ENCODE measurements around the gene AKAP8L. TPM values are rescaled to one million over a fixed set of nuclear protein-coding genes. Genes with fewer than 3 reads are reported as not detected.

The AKAP8L gene
- total RNA-seq, 1 experiment from 2014 or later, result 231 TPM

GRCh38 chr19:15379083-15379998 is 39.4 kb downstream of the AKAP8L start, which contains the start of gene AKAP8 (continued):
- TF ChIP-seq E2F5 (CRISPR knock-in tag; IDR thresholded peaks at IDR 0.05) (peak; percentile 52; the same call in 1 of the 2 replicates), JUN (CRISPR knock-in tag; IDR thresholded peaks at IDR 0.05) (no peak; the same call in 1 of the 2 replicates), ATF2 (CRISPR knock-in tag; IDR thresholded peaks at IDR 0.05; ENCODE audit: borderline replicate concordance, low read depth) (no peak), OVOL2 (CRISPR knock-in tag; IDR thresholded peaks at IDR 0.05; ENCODE audit: borderline replicate concordance) (no peak), ZNF138 (CRISPR knock-in tag; conservative IDR thresholded peaks at IDR 0.05) (no peak)

- Mint-ChIP-seq H3K4me1 (peaks cover 29% of the 10 kb centered on the region), H3K4me3 (peak overlapping the region; percentile 99), H3K9me3 (no peaks in the 10 kb centered on the region), H3K36me3 (no peaks in the 10 kb centered on the region; the same call in 1 of the 2 replicates), H3K27me3 (ENCODE audit: low read depth) (no peaks in the 10 kb centered on the region), H3K27ac (peak overlapping the region; percentile 95)
- ATAC-seq (no peak), DNase-seq (ENCODE audit: low spot score) (no peak)
- no peak for TF ChIP-seq ZNF121 (CRISPR knock-in tag; IDR thresholded peaks at IDR 0.05)
- peak; percentile 54; the same call in 1 of the 2 replicates for TF ChIP-seq AR (CRISPR knock-in tag; IDR thresholded peaks at IDR 0.05)
- TF ChIP-seq E2F4 (CRISPR knock-in tag; IDR thresholded peaks at IDR 0.05; ENCODE audit: borderline replicate concordance, low read depth), result peak; percentile 9; the same call in 1 of the 2 replicates
- peak; percentile 70; the same call in 1 of the 2 replicates for TF ChIP-seq JUN (CRISPR knock-in tag; IDR thresholded peaks at IDR 0.05)
- ChIA-PET CTCF (interaction anchor here (0.8 to 4.5 kb wide), 12 partner anchors 35 to 277 kb away, joined by 3 to 22 read pairs (median 5); partner anchors contain the start of gene AKAP8L), POLR2A (interaction anchor here (0.7 to 2.4 kb wide), 7 partner anchors 41 to 177 kb away, joined by 3 to 31 read pairs (median 5); partner anchors contain the start of genes AKAP8L, BRD4 and EPHX3)
Measured at GRCh38 chr19:15378534-15379082, 40.2 kb downstream of the AKAP8L start.

- Mint-ChIP-seq H3K4me1 (peaks cover 15% of the 10 kb centered on the region), H3K9me3 (no peaks in the 10 kb centered on the region), H3K27ac (peak overlapping the region; percentile 53), H3K4me3 (no peak overlapping the region), H3K36me3 (peaks cover 32% of the 10 kb centered on the region), H3K27me3 (ENCODE audit: low read depth) (no peaks in the 10 kb centered on the region)
- ChIA-PET CTCF (no interaction called here), POLR2A (no interaction called here)
- ATAC-seq (no peak), DNase-seq (ENCODE audit: low spot score) (no peak)
- TF ChIP-seq ZNF263 (CRISPR knock-in tag; IDR thresholded peaks at IDR 0.05; ENCODE audit: low read depth), result no peak
- no peak for TF ChIP-seq MLX (CRISPR knock-in tag; IDR thresholded peaks at IDR 0.05)
- TF ChIP-seq NFE2L1 (CRISPR knock-in tag; IDR thresholded peaks at IDR 0.05), result no peak
- TF ChIP-seq E2F5 (CRISPR knock-in tag; IDR thresholded peaks at IDR 0.05), result no peak
- no peak for TF ChIP-seq NR2C2 (CRISPR knock-in tag; IDR thresholded peaks at IDR 0.05)
- no peak for TF ChIP-seq ZBTB21 (CRISPR knock-in tag; IDR thresholded peaks at IDR 0.05; ENCODE audit: borderline replicate concordance)
- no peak for TF ChIP-seq RORB (CRISPR knock-in tag; IDR thresholded peaks at IDR 0.05)
- no peak for TF ChIP-seq E2F4 (CRISPR knock-in tag; IDR thresholded peaks at IDR 0.05; ENCODE audit: borderline replicate concordance, low read depth)
- TF ChIP-seq USF1 (CRISPR knock-in tag; IDR thresholded peaks at IDR 0.05), result no peak
- no peak for TF ChIP-seq SP1 (CRISPR knock-in tag; conservative IDR thresholded peaks at IDR 0.05)
Measured at GRCh38 chr19:15374796-15375440, 43.9 kb downstream of the AKAP8L start.
